Aorta (tissue), 5 donors: Measurements from ENCODE around the gene RSAD1. TPM values are rescaled to one million over a fixed set of nuclear protein-coding genes. Genes with fewer than 3 reads are reported as not detected.

Experiments used
- ATAC-seq: fragments of 200-7000 bp; cut with Tn5 transposase; one replicate; pipeline ENCODE4 v1.9.1; 2022; ENCODE audit warnings: moderate library complexity; ENCODE audit not compliant: low FRiP score
- DNase-seq, 2 donors: peaks; one replicate each; pipeline ENCODE4 v3.0.0-alpha.2; 2020
- H3K27ac ChIP-seq, 2 donors: one replicate each; pipeline ENCODE4 v1.5.1; 2013; ENCODE audit warnings: low read length in 2 of 2, mild to moderate bottlenecking in 2 of 2, moderate library complexity in 2 of 2, control low read depth in 1 of 2, inconsistent platforms in 1 of 2, low read depth in 1 of 2
- H3K27me3 ChIP-seq, 2 donors: one replicate each; pipeline ENCODE4 v1.6.1; 2013; ENCODE audit warnings: control low read depth in 1 of 2, low read length in 1 of 2, mild to moderate bottlenecking in 1 of 2, moderate library complexity in 1 of 2; ENCODE audit not compliant: insufficient read depth in 2 of 2, control insufficient read depth in 1 of 2
- H3K36me3 ChIP-seq, 2 donors: one replicate each; pipeline ENCODE4 v1.6.1; 2013; ENCODE audit warnings: control low read depth in 1 of 2, low read length in 1 of 2, mild to moderate bottlenecking in 1 of 2; ENCODE audit not compliant: insufficient read depth in 2 of 2, control insufficient read depth in 1 of 2
- H3K4me1 ChIP-seq, 2 donors: one replicate each; pipeline ENCODE4 v1.6.1; 2013; ENCODE audit warnings: low read length in 2 of 2, control low read depth in 1 of 2, mild to moderate bottlenecking in 1 of 2, moderate library complexity in 1 of 2; ENCODE audit not compliant: insufficient read depth in 2 of 2, control insufficient read depth in 1 of 2
- H3K4me3 ChIP-seq, 2 donors: one replicate each; pipeline ENCODE4 v1.5.1; 2013; ENCODE audit warnings: low read length in 2 of 2, control low read depth in 1 of 2, mild to moderate bottlenecking in 1 of 2
- H3K9me3 ChIP-seq: one replicate; pipeline ENCODE4 v1.6.1; 2013; ENCODE audit warnings: mild to moderate bottlenecking, low read length; ENCODE audit not compliant: control insufficient read depth
- WGBS, 2 donors: extraction: QIAGEN DNeasy Blood & Tissue Kit; methylation state at CpG; one replicate each; pipeline ENCODE4 v1.1.7; 2013; 5-methylcytosine and 5-hydroxymethylcytosine counted together
- intact Hi-C, 2 donors: fragments of 100-400 bp; cut with DNase I; formaldehyde crosslinking; loops; one replicate each; pipeline versions ENCODE4 v1.14.2 to v1.15.0; 2022
- polyA plus RNA-seq, 2 donors: library from polyadenylated mRNA; stranded (reverse); fragments of 200-250 nt; gene quantifications; one replicate each; pipeline ENCODE4 v1.2.3, GENCODE V29; 2013
- total RNA-seq, 2 donors: library from RNA; stranded (reverse); fragmentation: NEBNext Ultra II Directional; extraction: Animal tissue kit (Norgen Biotek cat#: 25700); gene quantifications; one replicate each; pipeline ENCODE4 v1.2.1, GENCODE V29; 2021
- donor health status: healthy with polysubstance abuse.
- donor health status: Bipolar disorder and iron deficiency.
- donor health status: DM: no; HTN: no; CAD: no.
- donor health status: DM: no; HTN: no; CAD: no.
- donor health status: DM: yes; HTN: yes; CAD: no.

RSAD1 gene
- total and polyA plus RNA-seq, 4 donors, result 12.1 to 42.3 (median 35.7) TPM

DNA sequence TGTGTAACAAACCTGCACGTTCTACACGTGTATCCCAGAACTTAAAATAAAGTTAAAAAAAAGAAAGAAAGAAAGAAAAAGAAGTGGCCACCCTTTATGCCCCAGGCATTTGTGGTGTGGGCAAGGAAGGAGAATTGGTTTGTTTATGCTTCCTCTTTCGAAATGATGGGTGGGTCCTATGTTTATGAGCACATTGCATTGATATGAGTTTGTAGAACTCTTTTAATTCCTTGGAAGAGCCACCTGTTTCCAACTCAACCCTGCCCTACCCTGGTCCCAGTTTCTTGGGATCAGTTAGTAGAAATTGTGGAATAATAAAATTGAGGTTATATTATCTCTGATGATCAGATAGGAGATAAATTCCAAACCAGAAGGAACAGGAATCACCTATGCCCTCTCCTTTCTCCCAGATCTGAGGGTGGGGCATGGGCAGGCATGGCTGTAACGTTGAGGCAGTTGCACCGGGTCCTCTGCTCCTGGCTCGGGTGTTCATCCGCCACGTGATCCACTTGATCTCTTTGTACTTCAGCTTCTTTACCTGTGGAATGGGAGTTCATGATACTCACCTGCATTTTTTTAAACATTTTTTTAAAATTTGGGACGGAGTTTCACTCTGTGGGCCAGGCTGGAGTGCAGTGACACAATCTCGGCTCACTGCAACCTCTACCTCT is 25.9 kb upstream of the RSAD1 start:
- Histone ChIP-seq H3K27ac (no peak overlapping the region), H3K9me3 (no peaks in the 10 kb centered on the region), H3K27me3 (no peaks in the 10 kb centered on the region), H3K36me3 (no peaks in the 10 kb centered on the region), H3K4me1 (no peaks in the 10 kb centered on the region), H3K4me3 (no peak overlapping the region)
- WGBS, 2 donors, result 86 to 87% methylated on average over 10 of the region's 10 CpGs
- ATAC-seq, result no peak
- no peak for DNase-seq
- intact Hi-C loops, result no loop called here

DNA sequence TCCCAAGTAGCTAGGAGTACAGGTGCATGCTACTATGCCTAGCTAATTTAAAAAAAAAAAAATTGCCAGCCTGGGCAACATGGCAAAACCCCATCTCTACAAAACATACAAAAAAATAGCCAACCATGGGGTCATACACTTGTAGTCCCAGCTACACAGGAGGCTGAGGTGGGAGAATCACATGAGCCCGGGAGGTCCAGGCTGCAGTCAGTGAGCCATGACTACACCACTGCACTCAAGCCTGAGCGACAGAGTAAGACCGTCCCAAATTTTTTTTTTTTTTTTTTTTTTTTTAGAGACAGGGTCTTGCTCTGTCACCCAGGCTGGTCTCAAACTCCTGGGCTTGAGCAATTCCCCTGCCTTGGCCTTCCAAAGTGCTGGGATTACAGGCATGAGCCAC is 24.8 kb upstream of the RSAD1 start:
- no peak overlapping the region for H3K27ac ChIP-seq
- WGBS, 2 donors, result 83 to 92% methylated on average over 3 of the region's 3 CpGs
- no peaks in the 10 kb centered on the region for H3K27me3 ChIP-seq
- H3K4me1 ChIP-seq, result no peaks in the 10 kb centered on the region
- DNase-seq (no peak), ATAC-seq (no peak)
- H3K36me3 ChIP-seq, result no peaks in the 10 kb centered on the region
- intact Hi-C loops, result no loop called here
- H3K9me3 ChIP-seq, result no peaks in the 10 kb centered on the region
- no peak overlapping the region for H3K4me3 ChIP-seq

DNA sequence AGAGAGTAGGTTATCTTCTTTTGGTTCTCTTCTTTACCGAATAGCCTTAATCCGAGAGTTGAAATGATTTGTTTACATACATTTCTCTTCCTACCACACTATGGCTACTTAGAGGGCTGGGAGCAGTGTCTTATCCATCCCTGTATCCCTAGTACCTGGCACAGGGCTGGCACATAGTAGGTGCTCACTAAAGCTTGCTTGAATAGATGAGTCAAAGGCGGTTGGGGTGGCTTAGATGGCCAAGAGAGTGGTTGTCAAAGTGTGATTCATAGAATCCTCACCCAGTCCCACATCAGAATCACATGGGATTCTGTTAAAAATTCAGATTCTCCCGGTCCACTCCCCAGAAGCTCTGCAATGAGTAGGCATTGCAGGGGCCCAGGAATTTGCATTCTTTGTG is 21.0 kb upstream of the RSAD1 start:
- no peak overlapping the region for H3K27ac ChIP-seq
- no peaks in the 10 kb centered on the region for H3K4me1 ChIP-seq
- ATAC-seq (no peak), DNase-seq (peak in 1 of 2 donors; percentile 11)
- no peaks in the 10 kb centered on the region for H3K36me3 ChIP-seq
- no peaks in the 10 kb centered on the region for H3K9me3 ChIP-seq
- intact Hi-C loops, result no loop called here
- H3K27me3 ChIP-seq, result no peaks in the 10 kb centered on the region
- H3K4me3 ChIP-seq, result no peak overlapping the region
- WGBS, 2 donors, result 97 to 98% methylated on average over 4 of the region's 4 CpGs

DNA sequence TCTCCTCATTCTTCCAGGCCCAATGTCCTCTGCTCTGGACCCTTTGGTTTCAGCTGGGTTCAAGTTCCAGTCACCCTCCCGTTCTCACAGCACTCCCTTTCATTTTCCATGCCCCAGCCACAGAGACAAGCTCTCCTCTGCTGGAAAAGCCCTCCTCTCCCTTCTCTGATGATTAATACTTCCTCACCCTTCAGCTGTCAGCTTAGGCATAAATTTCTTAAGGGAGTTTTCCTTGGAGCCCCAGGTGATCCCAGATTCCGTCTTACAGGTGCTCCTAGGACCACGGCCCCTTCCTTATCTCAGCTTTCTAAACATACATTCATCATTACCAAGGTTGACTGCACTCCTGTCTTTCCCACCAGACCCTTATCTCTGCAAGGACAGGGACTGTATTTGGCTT is 20.4 kb upstream of the RSAD1 start:
- Histone ChIP-seq H3K4me3 (no peak overlapping the region), H3K4me1 (no peaks in the 10 kb centered on the region), H3K36me3 (no peaks in the 10 kb centered on the region), H3K9me3 (no peaks in the 10 kb centered on the region), H3K27me3 (no peaks in the 10 kb centered on the region), H3K27ac (no peak overlapping the region)
- intact Hi-C loops, result no loop called here
- ATAC-seq (no peak), DNase-seq (no peak)
- 71 to 78% methylated on average over 3 of the region's 3 CpGs for WGBS, 2 donors

DNA sequence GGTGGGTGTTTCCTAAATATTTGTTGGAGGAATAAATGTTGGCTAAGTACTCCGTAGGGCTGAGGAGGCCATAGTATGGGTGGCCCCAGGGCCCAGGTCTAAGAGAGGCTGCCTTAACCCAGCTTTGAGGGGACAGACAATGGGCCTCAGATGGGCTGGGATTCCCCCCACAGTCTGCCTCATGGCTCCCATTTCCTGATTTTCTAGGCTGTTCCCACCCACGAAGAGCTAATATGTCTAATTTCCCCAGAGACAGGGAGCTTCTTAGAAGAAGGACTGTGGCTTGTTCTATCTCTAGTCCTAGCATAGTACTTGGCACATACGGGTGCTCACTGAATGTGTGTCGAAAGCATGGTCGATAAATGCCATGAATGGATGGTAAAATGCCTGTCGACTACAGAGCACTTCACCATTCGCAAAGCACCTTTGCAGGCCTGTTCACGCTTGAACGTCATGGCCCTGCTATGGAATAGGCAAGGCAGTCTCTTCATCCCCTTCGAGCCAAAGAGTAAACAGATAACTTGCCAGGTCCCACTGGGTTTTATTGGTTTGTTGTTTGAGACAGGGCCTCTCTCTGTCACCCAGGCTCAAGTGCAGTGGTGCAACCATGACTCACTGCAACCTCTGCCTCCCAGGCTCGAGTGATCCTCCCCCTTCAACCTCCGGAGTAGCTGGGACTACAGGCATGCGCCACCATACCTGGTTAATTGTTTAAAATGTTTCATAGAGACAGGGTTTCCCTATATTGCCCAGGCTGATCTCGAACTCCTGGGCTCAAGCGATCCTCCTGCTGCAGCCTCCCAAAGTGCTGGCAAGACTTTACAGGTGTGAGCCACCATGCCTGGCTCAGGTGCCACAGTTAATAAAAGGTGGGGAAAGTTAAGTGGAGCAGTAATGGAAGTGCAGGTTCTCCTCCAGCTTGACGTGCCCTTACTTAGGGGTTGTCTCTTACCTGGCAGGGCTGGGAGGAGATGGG is 19.7 kb upstream of the RSAD1 start:
- Histone ChIP-seq H3K4me1 (no peaks in the 10 kb centered on the region), H3K36me3 (no peaks in the 10 kb centered on the region), H3K27ac (no peak overlapping the region), H3K9me3 (no peaks in the 10 kb centered on the region), H3K27me3 (no peaks in the 10 kb centered on the region), H3K4me3 (no peak overlapping the region)
- intact Hi-C loops, result no loop called here
- ATAC-seq (no peak), DNase-seq (peak in 1 of 2 donors; percentile 38)
- WGBS, 2 donors, result 80 to 84% methylated on average over 16 of the region's 16 CpGs

DNA sequence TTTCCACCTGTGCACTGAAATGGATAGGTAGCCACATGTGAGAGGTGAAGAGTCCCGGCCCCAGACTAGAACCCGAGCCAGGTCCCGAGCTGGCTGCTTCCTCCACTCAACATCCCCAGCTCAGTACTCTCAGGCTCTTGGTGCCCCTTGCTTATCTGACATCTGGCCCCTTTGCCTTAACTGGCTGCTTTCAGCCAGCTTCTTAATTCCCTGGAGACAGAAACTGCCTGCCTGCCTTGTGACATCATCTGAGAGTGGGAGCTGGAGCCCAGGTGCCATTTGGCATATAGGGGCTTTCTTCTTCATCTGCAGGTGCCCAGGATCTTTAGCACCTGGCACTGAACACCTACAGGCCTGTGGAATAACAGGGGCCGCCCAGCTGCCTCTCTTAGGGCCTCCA is 18.9 kb upstream of the RSAD1 start:
- Histone ChIP-seq H3K27me3 (no peaks in the 10 kb centered on the region), H3K27ac (no peak overlapping the region), H3K4me1 (no peaks in the 10 kb centered on the region), H3K9me3 (no peaks in the 10 kb centered on the region), H3K4me3 (no peak overlapping the region), H3K36me3 (no peaks in the 10 kb centered on the region)
- intact Hi-C loops, result no loop called here
- DNase-seq (no peak), ATAC-seq (no peak)
- WGBS, 2 donors, result 43 to 62% methylated on average over 4 of the region's 4 CpGs

DNA sequence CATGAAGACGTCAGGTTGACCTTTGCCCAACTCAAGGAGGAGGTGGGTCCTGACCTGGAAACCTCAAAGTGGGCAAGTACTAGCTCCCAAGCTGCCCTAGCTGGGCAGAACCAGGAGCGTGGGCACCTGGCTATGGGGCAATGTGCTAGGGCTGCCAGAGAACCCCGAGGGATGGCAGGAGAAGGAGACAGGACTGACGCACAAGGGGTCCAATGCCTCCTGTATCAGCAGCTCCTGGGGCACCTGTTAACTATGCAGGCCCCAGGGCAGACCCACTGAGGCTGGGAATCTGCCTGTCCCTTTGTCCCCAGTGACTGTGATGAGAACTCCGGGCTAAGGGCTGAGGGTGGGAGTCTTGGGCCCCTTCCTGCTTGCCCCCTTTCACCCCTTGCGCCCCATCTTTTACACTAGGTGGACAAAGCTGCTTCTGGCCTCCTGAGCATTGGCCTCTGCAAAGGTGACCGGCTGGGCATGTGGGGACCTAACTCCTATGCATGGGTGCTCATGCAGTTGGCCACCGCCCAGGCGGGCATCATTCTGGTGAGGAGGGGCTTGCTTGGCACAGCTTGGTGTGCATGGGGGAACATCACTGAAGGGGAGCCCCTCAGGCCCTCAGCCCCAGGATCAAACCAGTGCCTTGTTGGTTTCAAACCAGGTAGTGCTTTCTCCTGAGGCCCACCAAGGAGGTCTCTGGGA is 17.7 kb upstream of the RSAD1 start:
- DNase-seq (no peak), ATAC-seq (no peak)
- WGBS, 2 donors, result 93 to 94% methylated on average over 9 of the region's 9 CpGs
- Histone ChIP-seq H3K36me3 (no peaks in the 10 kb centered on the region), H3K4me1 (no peaks in the 10 kb centered on the region), H3K27ac (no peak overlapping the region), H3K27me3 (no peaks in the 10 kb centered on the region), H3K9me3 (no peaks in the 10 kb centered on the region), H3K4me3 (no peak overlapping the region)
- intact Hi-C loops, result no loop called here

DNA sequence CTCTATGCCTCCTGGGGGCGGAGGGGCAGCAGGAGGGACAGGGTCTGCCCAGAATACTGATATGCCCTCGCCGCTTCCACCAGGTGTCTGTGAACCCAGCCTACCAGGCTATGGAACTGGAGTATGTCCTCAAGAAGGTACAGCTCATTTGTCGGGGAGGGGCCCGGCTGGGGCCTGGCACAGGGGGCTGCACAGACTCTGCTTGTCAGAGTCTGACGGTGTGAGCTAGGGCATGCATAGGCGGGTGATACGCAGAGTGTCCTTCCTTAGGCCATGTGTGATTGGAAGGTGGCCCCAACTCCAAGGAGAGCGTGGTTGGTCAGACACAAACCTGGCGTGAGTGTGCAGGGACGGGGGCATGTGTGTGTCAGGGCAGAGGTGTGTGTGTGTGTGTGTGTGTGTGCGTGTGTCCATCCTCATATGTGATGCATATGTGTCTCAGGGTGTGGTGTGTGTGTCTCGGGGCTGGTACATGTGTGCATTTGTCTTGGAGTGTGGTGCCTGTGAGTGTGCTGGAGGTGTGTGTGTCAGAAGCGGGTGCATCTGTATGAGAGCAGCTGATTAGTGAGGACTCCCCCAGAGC is 17.0 kb upstream of the RSAD1 start:
- ATAC-seq (no peak), DNase-seq (no peak)
- Histone ChIP-seq H3K4me1 (no peaks in the 10 kb centered on the region), H3K9me3 (no peaks in the 10 kb centered on the region), H3K27me3 (no peaks in the 10 kb centered on the region), H3K4me3 (no peak overlapping the region), H3K36me3 (no peaks in the 10 kb centered on the region), H3K27ac (no peak overlapping the region)
- intact Hi-C loops, result no loop called here
- WGBS, 2 donors, result 92 to 94% methylated on average over 14 of the region's 14 CpGs
